ENCODE results near the gene RASSF5.

DNA sequence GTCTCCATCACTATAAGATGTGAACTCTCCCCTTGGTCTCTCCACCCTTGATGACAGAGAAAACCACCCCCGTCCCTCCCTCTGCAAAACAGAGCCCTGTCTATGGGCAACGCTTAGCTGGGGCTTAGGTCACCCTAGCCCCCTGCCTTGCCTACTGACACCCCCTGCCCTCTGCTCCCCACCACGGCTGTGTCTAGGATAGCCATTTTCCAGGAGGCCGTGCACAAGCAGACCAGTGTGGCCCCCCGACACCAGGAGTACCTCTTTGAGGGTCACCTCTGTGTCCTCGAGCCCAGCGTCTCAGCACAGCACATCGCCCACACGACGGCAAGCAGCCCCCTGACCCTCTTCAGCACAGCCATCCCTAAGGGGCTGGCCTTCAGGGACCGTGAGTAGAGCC lies 28.6 kb upstream of the RASSF5 start:
- TF ChIP-seq TAF1 (IDR thresholded peaks at IDR 0.05; ENCODE audit: borderline replicate concordance, insufficient read depth, low read length) = no peak
- TF ChIP-seq POLR2AphosphoS5 (IDR thresholded peaks at IDR 0.05; ENCODE audit: low read depth, low read length) = no peak
- TF ChIP-seq, protein P1, sequence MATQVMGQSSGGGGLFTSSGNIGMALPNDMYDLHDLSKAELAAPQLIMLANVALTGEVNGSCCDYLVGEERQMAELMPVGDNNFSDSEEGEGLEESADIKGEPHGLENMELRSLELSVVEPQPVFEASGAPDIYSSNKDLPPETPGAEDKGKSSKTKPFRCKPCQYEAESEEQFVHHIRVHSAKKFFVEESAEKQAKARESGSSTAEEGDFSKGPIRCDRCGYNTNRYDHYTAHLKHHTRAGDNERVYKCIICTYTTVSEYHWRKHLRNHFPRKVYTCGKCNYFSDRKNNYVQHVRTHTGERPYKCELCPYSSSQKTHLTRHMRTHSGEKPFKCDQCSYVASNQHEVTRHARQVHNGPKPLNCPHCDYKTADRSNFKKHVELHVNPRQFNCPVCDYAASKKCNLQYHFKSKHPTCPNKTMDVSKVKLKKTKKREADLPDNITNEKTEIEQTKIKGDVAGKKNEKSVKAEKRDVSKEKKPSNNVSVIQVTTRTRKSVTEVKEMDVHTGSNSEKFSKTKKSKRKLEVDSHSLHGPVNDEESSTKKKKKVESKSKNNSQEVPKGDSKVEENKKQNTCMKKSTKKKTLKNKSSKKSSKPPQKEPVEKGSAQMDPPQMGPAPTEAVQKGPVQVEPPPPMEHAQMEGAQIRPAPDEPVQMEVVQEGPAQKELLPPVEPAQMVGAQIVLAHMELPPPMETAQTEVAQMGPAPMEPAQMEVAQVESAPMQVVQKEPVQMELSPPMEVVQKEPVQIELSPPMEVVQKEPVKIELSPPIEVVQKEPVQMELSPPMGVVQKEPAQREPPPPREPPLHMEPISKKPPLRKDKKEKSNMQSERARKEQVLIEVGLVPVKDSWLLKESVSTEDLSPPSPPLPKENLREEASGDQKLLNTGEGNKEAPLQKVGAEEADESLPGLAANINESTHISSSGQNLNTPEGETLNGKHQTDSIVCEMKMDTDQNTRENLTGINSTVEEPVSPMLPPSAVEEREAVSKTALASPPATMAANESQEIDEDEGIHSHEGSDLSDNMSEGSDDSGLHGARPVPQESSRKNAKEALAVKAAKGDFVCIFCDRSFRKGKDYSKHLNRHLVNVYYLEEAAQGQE (IDR thresholded peaks at IDR 0.05; ENCODE audit: insufficient read depth in 1 of 2, low read depth in 2 of 2, low read length in 2 of 2) = no peak
- no peak for TF ChIP-seq SIN3A (IDR thresholded peaks at IDR 0.05; ENCODE audit: borderline replicate concordance, insufficient read depth, low read length)

Measured in PFSK-1 (cell line).